Measurements from ENCODE around the gene NDNF. TPM values are rescaled to one million over a fixed set of nuclear protein-coding genes. Genes with fewer than 3 reads are reported as not detected.

The NDNF gene, protein sequence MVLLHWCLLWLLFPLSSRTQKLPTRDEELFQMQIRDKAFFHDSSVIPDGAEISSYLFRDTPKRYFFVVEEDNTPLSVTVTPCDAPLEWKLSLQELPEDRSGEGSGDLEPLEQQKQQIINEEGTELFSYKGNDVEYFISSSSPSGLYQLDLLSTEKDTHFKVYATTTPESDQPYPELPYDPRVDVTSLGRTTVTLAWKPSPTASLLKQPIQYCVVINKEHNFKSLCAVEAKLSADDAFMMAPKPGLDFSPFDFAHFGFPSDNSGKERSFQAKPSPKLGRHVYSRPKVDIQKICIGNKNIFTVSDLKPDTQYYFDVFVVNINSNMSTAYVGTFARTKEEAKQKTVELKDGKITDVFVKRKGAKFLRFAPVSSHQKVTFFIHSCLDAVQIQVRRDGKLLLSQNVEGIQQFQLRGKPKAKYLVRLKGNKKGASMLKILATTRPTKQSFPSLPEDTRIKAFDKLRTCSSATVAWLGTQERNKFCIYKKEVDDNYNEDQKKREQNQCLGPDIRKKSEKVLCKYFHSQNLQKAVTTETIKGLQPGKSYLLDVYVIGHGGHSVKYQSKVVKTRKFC
- 1 to 10 TPM in 1 of 2 donors, under 1 TPM in 1; 0.29 to 1.1 TPM for polyA plus RNA-seq

DNA sequence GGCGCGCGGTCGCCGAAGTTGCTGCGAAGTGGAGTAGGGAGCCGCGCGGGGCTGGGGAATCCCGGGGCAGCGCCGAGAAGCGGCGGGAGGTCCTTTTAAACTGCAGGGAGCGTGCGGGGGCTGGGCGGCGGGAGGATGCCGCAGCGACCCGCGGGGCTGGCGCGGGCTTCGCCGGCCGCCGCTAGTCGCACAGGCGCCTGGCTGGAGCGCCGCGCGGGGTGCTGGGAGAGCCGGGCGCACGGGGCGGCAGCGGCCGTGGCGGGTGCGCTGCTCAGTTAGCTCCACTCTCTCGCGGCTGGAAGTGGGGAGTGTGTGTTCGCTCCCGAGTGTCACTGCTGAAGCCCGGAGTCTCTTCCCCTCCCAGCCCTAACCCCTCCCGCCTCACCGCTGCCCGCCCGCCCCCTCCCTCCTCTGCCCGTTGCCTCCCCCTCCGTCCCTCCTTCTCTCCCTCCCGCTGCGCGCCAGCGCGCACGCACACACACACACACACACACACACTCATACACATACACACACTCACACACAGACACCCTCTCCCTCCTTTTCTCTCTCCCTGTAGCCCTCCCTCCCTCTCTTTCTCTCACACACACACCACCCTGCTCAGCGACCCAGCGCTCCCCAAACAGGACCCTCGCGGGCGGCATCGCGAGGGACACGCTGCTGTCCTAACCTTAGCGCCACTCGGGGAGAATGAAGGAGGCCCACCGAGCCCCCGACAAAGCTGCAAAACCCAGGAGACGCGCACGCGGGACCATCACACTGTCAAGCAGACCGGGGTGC is at the start of gene NDNF:
Gene NDNF (minus strand): TSS at position 312 of the 780 bp plus-strand sequence. CDS start 26,698 bp downstream, outside the sequence.
- 1% methylated on average over 52 to 76 of the region's 76 CpGs for WGBS, 2 donors
- H3K27me3 ChIP-seq (ENCODE audit: control insufficient read depth in 1 of 2, insufficient read depth in 2 of 2, low read length in 2 of 2): peaks cover 4 to 12% of the 10 kb centered on the region in 2 donors

DNA sequence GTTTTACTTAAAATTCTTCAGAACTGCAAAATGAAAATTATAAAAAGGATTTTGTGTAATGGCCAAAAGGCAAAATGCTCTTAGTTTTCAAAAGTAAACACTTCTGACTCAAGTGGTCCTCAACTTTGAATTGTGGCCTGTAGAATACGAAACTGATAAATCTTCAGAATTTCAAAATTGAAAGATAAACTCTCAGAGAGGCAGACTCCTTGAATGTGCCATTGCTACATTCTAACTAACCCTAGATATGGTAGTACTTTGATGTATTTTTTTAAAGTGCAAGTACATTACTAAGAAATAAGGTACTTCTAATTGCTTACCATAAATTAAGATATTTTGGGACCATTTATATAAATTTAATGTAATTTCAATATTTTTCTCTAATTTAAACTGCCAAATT is 47.4 kb upstream of the NDNF start:
- H3K4me3 ChIP-seq (ENCODE audit: low read depth in 1 of 2, low read length in 2 of 2): no peak overlapping the region
- H3K4me1 ChIP-seq (ENCODE audit: control insufficient read depth in 2 of 2, insufficient read depth in 2 of 2, low read length in 1 of 2): no peaks in the 10 kb centered on the region
- WGBS, 2 donors: 76 to 86% methylated on average over 1 of the region's 1 CpG
- H3K27ac ChIP-seq (ENCODE audit: low read depth in 2 of 2, low read length in 1 of 2): no peak overlapping the region
- no peaks in the 10 kb centered on the region for H3K27me3 ChIP-seq (ENCODE audit: control insufficient read depth in 1 of 2, insufficient read depth in 2 of 2, low read length in 2 of 2)
- no peaks in the 10 kb centered on the region for H3K9me3 ChIP-seq (ENCODE audit: control insufficient read depth in 2 of 2, insufficient read depth in 1 of 2, low read depth in 1 of 2, low read length in 1 of 2)
- no peaks in the 10 kb centered on the region for H3K36me3 ChIP-seq (ENCODE audit: control insufficient read depth in 2 of 2, insufficient read depth in 2 of 2, low read length in 1 of 2)

More for the DNA sequence above, at the start of gene NDNF:
- Histone ChIP-seq H3K4me1 (ENCODE audit: control insufficient read depth in 2 of 2, insufficient read depth in 2 of 2, low read length in 1 of 2) (peaks cover 5 to 7% of the 10 kb centered on the region in 2 donors), H3K36me3 (ENCODE audit: control insufficient read depth in 2 of 2, insufficient read depth in 2 of 2, low read length in 1 of 2) (no peaks in the 10 kb centered on the region), H3K4me3 (ENCODE audit: low read depth in 1 of 2, low read length in 2 of 2) (peak within 1 kb of the TSS; percentile 47 to 54), H3K9me3 (ENCODE audit: control insufficient read depth in 2 of 2, insufficient read depth in 1 of 2, low read depth in 1 of 2, low read length in 1 of 2) (no peaks in the 10 kb centered on the region), H3K27ac (ENCODE audit: low read depth in 2 of 2, low read length in 1 of 2) (peak within 1 kb of the TSS; percentile 57 to 61)

DNA sequence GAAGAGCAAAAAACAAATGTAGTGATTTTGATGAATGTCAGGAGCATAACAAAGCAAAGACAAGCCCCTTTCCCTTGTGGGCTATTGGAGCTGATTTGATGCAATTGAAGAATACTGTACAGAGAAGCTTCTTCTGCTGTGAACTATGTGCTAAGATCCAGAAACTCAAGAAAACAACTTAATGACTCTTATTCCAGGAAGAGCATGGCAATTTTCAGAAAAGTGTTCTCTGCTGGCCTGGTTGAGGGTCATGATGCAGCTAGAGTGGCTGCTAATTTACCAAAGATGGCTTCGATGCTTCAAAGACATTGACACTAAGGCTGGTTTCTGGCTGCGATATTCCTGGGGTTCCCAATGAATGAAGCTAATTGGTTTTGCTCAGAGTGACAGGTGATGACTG is 46.0 kb upstream of the NDNF start:
- H3K27me3 ChIP-seq (ENCODE audit: control insufficient read depth in 1 of 2, insufficient read depth in 2 of 2, low read length in 2 of 2): no peaks in the 10 kb centered on the region
- H3K4me3 ChIP-seq (ENCODE audit: low read depth in 1 of 2, low read length in 2 of 2): no peak overlapping the region
- no peaks in the 10 kb centered on the region for H3K4me1 ChIP-seq (ENCODE audit: control insufficient read depth in 2 of 2, insufficient read depth in 2 of 2, low read length in 1 of 2)
- 69 to 80% methylated on average over 2 of the region's 2 CpGs for WGBS, 2 donors
- no peaks in the 10 kb centered on the region for H3K9me3 ChIP-seq (ENCODE audit: control insufficient read depth in 2 of 2, insufficient read depth in 1 of 2, low read depth in 1 of 2, low read length in 1 of 2)
- H3K36me3 ChIP-seq (ENCODE audit: control insufficient read depth in 2 of 2, insufficient read depth in 2 of 2, low read length in 1 of 2): no peaks in the 10 kb centered on the region
- H3K27ac ChIP-seq (ENCODE audit: low read depth in 2 of 2, low read length in 1 of 2): no peak overlapping the region

DNA sequence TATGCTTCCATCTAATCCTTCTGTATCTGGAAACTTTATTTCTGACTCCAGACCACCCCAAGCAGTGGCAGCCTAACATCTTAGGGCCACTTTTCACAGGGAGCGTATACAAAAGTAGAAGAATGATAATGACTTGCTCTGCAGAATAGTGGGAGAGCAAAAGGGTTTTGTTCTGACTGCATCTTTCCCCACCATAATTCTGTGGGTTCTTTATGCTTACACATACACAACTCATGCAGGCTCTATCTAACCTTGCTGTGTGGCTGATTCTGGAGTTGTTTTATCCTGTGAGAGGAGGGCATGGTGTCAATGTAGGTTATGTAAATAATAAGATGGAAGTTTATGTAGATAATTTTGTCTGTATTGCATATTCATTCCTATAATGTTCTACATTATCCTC is 42.4 kb upstream of the NDNF start:
- H3K4me1 ChIP-seq (ENCODE audit: control insufficient read depth in 2 of 2, insufficient read depth in 2 of 2, low read length in 1 of 2): no peaks in the 10 kb centered on the region
- no peaks in the 10 kb centered on the region for H3K36me3 ChIP-seq (ENCODE audit: control insufficient read depth in 2 of 2, insufficient read depth in 2 of 2, low read length in 1 of 2)
- H3K27me3 ChIP-seq (ENCODE audit: control insufficient read depth in 1 of 2, insufficient read depth in 2 of 2, low read length in 2 of 2): no peaks in the 10 kb centered on the region
- H3K4me3 ChIP-seq (ENCODE audit: low read depth in 1 of 2, low read length in 2 of 2): no peak overlapping the region
- WGBS, 2 donors: 79 to 96% methylated on average over 1 of the region's 1 CpG
- H3K9me3 ChIP-seq (ENCODE audit: control insufficient read depth in 2 of 2, insufficient read depth in 1 of 2, low read depth in 1 of 2, low read length in 1 of 2): no peaks in the 10 kb centered on the region
- H3K27ac ChIP-seq (ENCODE audit: low read depth in 2 of 2, low read length in 1 of 2): no peak overlapping the region

DNA sequence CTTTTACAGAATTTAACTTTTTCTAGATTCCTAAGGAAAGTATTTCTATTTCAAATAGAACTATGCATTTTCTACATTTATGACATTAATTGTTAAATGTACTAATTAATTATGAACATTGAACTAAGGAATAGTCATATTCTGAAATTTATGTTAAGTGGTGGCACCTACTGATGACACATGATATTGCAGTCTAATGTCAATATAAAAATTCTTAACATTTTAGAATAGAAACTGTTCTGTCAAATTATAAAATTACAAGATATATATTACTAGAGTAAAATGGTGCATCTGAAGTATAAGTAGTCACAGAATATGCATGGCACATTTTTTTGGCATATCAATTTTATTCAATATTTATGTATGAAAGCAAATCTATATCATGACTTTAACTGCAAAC is 40.2 kb upstream of the NDNF start:
- H3K4me3 ChIP-seq (ENCODE audit: low read depth in 1 of 2, low read length in 2 of 2): no peak overlapping the region
- no peak overlapping the region for H3K27ac ChIP-seq (ENCODE audit: low read depth in 2 of 2, low read length in 1 of 2)
- H3K27me3 ChIP-seq (ENCODE audit: control insufficient read depth in 1 of 2, insufficient read depth in 2 of 2, low read length in 2 of 2): no peaks in the 10 kb centered on the region
- no peaks in the 10 kb centered on the region for H3K4me1 ChIP-seq (ENCODE audit: control insufficient read depth in 2 of 2, insufficient read depth in 2 of 2, low read length in 1 of 2)
- H3K9me3 ChIP-seq (ENCODE audit: control insufficient read depth in 2 of 2, insufficient read depth in 1 of 2, low read depth in 1 of 2, low read length in 1 of 2): no peaks in the 10 kb centered on the region
- no peaks in the 10 kb centered on the region for H3K36me3 ChIP-seq (ENCODE audit: control insufficient read depth in 2 of 2, insufficient read depth in 2 of 2, low read length in 1 of 2)

DNA sequence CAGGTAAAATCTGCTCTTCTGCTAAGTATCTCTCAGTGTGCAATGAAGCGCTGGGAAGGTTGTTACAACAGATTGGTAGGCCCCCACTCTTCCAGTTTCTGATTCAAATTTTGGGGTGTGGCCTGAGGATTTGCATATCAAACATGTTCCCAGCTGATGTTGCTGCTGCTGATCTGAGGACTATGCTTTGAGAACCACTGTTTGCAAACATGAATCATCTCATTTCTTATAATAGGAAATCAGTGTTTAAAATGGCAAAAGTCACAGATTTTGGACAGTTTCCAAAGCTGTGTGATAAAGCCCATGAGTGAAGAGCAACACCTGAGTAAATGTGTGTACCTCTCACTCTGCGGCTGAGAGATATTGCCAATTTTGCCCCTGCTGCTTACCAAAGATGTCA is 36.2 kb upstream of the NDNF start:
- no peak overlapping the region for H3K27ac ChIP-seq (ENCODE audit: low read depth in 2 of 2, low read length in 1 of 2)
- no peaks in the 10 kb centered on the region for H3K27me3 ChIP-seq (ENCODE audit: control insufficient read depth in 1 of 2, insufficient read depth in 2 of 2, low read length in 2 of 2)
- no peak overlapping the region for H3K4me3 ChIP-seq (ENCODE audit: low read depth in 1 of 2, low read length in 2 of 2)
- H3K4me1 ChIP-seq (ENCODE audit: control insufficient read depth in 2 of 2, insufficient read depth in 2 of 2, low read length in 1 of 2): no peaks in the 10 kb centered on the region
- no peaks in the 10 kb centered on the region for H3K9me3 ChIP-seq (ENCODE audit: control insufficient read depth in 2 of 2, insufficient read depth in 1 of 2, low read depth in 1 of 2, low read length in 1 of 2)
- no peaks in the 10 kb centered on the region for H3K36me3 ChIP-seq (ENCODE audit: control insufficient read depth in 2 of 2, insufficient read depth in 2 of 2, low read length in 1 of 2)
- 65 to 73% methylated on average over 2 of the region's 2 CpGs for WGBS, 2 donors

DNA sequence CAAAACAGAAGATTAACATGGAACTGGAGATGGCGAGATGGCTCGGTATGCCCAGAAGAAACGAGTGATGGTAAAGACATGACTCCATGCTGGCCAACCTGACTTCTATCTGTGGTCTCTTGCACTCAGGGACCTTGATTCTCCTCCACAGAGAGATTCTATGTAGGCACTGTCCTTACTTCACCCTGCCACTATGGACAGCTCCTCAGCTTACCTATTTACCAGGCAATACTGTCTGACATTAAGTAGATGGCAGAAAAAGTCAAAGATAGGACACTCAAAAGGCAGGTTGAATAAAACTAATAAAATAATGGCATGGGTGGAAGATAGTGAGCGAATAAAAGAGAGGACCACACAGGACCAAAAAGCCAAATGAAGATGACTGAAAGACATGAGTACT is 35.2 kb upstream of the NDNF start:
- no peaks in the 10 kb centered on the region for H3K9me3 ChIP-seq (ENCODE audit: control insufficient read depth in 2 of 2, insufficient read depth in 1 of 2, low read depth in 1 of 2, low read length in 1 of 2)
- H3K4me3 ChIP-seq (ENCODE audit: low read depth in 1 of 2, low read length in 2 of 2): no peak overlapping the region
- no peaks in the 10 kb centered on the region for H3K4me1 ChIP-seq (ENCODE audit: control insufficient read depth in 2 of 2, insufficient read depth in 2 of 2, low read length in 1 of 2)
- H3K27me3 ChIP-seq (ENCODE audit: control insufficient read depth in 1 of 2, insufficient read depth in 2 of 2, low read length in 2 of 2): no peaks in the 10 kb centered on the region
- WGBS, 2 donors: 92 to 97% methylated on average over 4 of the region's 4 CpGs
- no peak overlapping the region for H3K27ac ChIP-seq (ENCODE audit: low read depth in 2 of 2, low read length in 1 of 2)
- H3K36me3 ChIP-seq (ENCODE audit: control insufficient read depth in 2 of 2, insufficient read depth in 2 of 2, low read length in 1 of 2): no peaks in the 10 kb centered on the region

DNA sequence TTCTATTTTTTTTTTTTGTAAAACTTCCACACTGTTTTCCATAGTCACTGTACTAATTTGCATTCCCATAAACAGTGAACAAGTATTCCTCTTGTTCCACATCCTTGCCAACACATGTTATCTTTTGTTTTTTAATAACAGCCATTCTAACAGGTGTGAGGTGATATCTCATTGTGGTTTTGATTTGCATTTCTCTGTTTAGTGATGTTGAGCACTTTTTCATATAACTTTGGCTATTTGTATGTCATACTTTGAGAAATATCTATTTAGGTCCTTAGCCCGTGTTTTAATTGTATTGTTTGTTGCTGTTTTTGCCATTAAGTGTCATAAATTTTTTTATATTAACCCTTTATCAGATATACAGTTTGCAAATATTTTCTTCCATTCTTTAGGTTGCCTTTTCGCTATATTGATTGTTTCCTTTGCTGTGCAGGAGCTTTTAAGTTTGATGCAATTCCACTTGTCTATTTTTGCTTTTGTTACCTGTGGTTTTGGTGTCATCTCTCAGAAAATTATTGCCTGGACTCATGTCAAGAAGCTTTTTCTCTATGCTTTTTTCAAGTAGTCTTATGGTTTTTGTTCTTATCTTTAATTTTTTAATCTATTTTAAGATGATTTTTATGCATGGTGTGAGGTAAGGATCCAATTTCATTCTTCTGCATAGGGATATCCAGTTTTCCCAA is 27.9 kb upstream of the NDNF start:
- no peak overlapping the region for H3K27ac ChIP-seq (ENCODE audit: low read depth in 2 of 2, low read length in 1 of 2)
- WGBS, 2 donors: 79 to 80% methylated on average over 2 of the region's 2 CpGs
- H3K4me1 ChIP-seq (ENCODE audit: control insufficient read depth in 2 of 2, insufficient read depth in 2 of 2, low read length in 1 of 2): no peaks in the 10 kb centered on the region
- H3K36me3 ChIP-seq (ENCODE audit: control insufficient read depth in 2 of 2, insufficient read depth in 2 of 2, low read length in 1 of 2): no peaks in the 10 kb centered on the region
- H3K9me3 ChIP-seq (ENCODE audit: control insufficient read depth in 2 of 2, insufficient read depth in 1 of 2, low read depth in 1 of 2, low read length in 1 of 2): no peaks in the 10 kb centered on the region
- H3K4me3 ChIP-seq (ENCODE audit: low read depth in 1 of 2, low read length in 2 of 2): no peak overlapping the region
- no peaks in the 10 kb centered on the region for H3K27me3 ChIP-seq (ENCODE audit: control insufficient read depth in 1 of 2, insufficient read depth in 2 of 2, low read length in 2 of 2)

DNA sequence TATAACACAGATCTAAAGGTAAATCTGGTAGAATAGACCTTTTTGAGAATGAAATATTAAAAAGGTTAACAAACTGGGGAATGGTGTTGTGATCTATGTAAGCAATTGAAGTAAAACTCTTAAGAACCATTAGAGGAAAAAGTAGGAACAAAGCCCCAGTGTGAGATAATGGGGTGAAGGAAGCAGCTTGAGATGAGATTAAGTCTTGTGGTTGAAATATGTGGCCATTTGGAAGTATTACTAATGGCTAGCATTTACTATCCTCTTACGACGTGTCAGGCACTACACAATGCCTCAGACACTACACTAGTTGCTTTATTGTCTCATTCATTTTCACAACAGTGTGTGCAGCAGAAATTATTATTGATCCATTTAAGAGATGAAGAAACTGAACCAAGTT is 25.9 kb upstream of the NDNF start:
- H3K27ac ChIP-seq (ENCODE audit: low read depth in 2 of 2, low read length in 1 of 2): no peak overlapping the region
- no peak overlapping the region for H3K4me3 ChIP-seq (ENCODE audit: low read depth in 1 of 2, low read length in 2 of 2)
- H3K4me1 ChIP-seq (ENCODE audit: control insufficient read depth in 2 of 2, insufficient read depth in 2 of 2, low read length in 1 of 2): no peaks in the 10 kb centered on the region
- no peaks in the 10 kb centered on the region for H3K9me3 ChIP-seq (ENCODE audit: control insufficient read depth in 2 of 2, insufficient read depth in 1 of 2, low read depth in 1 of 2, low read length in 1 of 2)
- H3K36me3 ChIP-seq (ENCODE audit: control insufficient read depth in 2 of 2, insufficient read depth in 2 of 2, low read length in 1 of 2): no peaks in the 10 kb centered on the region
- WGBS, 2 donors: 60 to 76% methylated on average over 2 of the region's 2 CpGs
- H3K27me3 ChIP-seq (ENCODE audit: control insufficient read depth in 1 of 2, insufficient read depth in 2 of 2, low read length in 2 of 2): no peaks in the 10 kb centered on the region

Data from esophagus (tissue), 2 donors.